ENCODE measurements around the gene CCK. TPM values are rescaled to one million over a fixed set of nuclear protein-coding genes. Genes with fewer than 3 reads are reported as not detected.

Gene CCK
- total RNA-seq, 1 donor from 2014 or later: not detected

GRCh38 chr3:42301446-42302175 lies 35.6 kb upstream of the CCK start:
- DNase-seq (ENCODE audit: low spot score): no peak
- no peak for TF ChIP-seq CTCF (IDR thresholded peaks at IDR 0.05)
- no peaks in the 10 kb centered on the region for H3K9me3 Mint-ChIP-seq (ENCODE audit: low read depth)
- no peak overlapping the region for H3K27ac Mint-ChIP-seq (ENCODE audit: unreplicated experiment)
- H3K36me3 Mint-ChIP-seq (ENCODE audit: low read depth): no peaks in the 10 kb centered on the region
- no peak overlapping the region for H3K4me3 Mint-ChIP-seq (ENCODE audit: unreplicated experiment)
- H3K4me1 Mint-ChIP-seq (ENCODE audit: low read depth): no peaks in the 10 kb centered on the region
- H3K27me3 Mint-ChIP-seq (ENCODE audit: low read depth): peaks cover 29% of the 10 kb centered on the region

GRCh38 chr3:42300778-42301177 lies 34.8 kb upstream of the CCK start:
- Mint-ChIP-seq H3K36me3 (ENCODE audit: low read depth) (no peaks in the 10 kb centered on the region), H3K4me3 (ENCODE audit: unreplicated experiment) (no peak overlapping the region), H3K4me1 (ENCODE audit: low read depth) (no peaks in the 10 kb centered on the region), H3K27ac (ENCODE audit: unreplicated experiment) (no peak overlapping the region), H3K9me3 (ENCODE audit: low read depth) (no peaks in the 10 kb centered on the region), H3K27me3 (ENCODE audit: low read depth) (peaks cover 29% of the 10 kb centered on the region)
- no peak for DNase-seq (ENCODE audit: low spot score)
- no peak for TF ChIP-seq CTCF (IDR thresholded peaks at IDR 0.05)

GRCh38 chr3:42300013-42300412 lies 34.0 kb upstream of the CCK start:
- no peak overlapping the region for H3K27ac Mint-ChIP-seq (ENCODE audit: unreplicated experiment)
- no peak for DNase-seq (ENCODE audit: low spot score)
- no peaks in the 10 kb centered on the region for H3K36me3 Mint-ChIP-seq (ENCODE audit: low read depth)
- peaks cover 2% of the 10 kb centered on the region for H3K9me3 Mint-ChIP-seq (ENCODE audit: low read depth)
- peaks cover 28% of the 10 kb centered on the region for H3K27me3 Mint-ChIP-seq (ENCODE audit: low read depth)
- TF ChIP-seq CTCF (IDR thresholded peaks at IDR 0.05): no peak
- no peak overlapping the region for H3K4me3 Mint-ChIP-seq (ENCODE audit: unreplicated experiment)
- no peaks in the 10 kb centered on the region for H3K4me1 Mint-ChIP-seq (ENCODE audit: low read depth)

- no peak overlapping the region for H3K4me3 Mint-ChIP-seq (ENCODE audit: unreplicated experiment)
- H3K27me3 Mint-ChIP-seq (ENCODE audit: low read depth): peaks cover 18% of the 10 kb centered on the region
- H3K9me3 Mint-ChIP-seq (ENCODE audit: low read depth): peaks cover 7% of the 10 kb centered on the region
- no peak for DNase-seq (ENCODE audit: low spot score)
- TF ChIP-seq CTCF (IDR thresholded peaks at IDR 0.05): no peak
- H3K27ac Mint-ChIP-seq (ENCODE audit: unreplicated experiment): no peak overlapping the region
- no peaks in the 10 kb centered on the region for H3K36me3 Mint-ChIP-seq (ENCODE audit: low read depth)
- H3K4me1 Mint-ChIP-seq (ENCODE audit: low read depth): no peaks in the 10 kb centered on the region
Measured at GRCh38 chr3:42298259-42298658, 32.3 kb upstream of the CCK start.

GRCh38 chr3:42292009-42292408 lies 26.0 kb upstream of the CCK start:
- no peaks in the 10 kb centered on the region for H3K36me3 Mint-ChIP-seq (ENCODE audit: low read depth)
- H3K4me3 Mint-ChIP-seq (ENCODE audit: unreplicated experiment): no peak overlapping the region
- H3K9me3 Mint-ChIP-seq (ENCODE audit: low read depth): peaks cover 7% of the 10 kb centered on the region
- no peak overlapping the region for H3K27ac Mint-ChIP-seq (ENCODE audit: unreplicated experiment)
- no peak for TF ChIP-seq CTCF (IDR thresholded peaks at IDR 0.05)
- no peaks in the 10 kb centered on the region for H3K4me1 Mint-ChIP-seq (ENCODE audit: low read depth)
- no peak for DNase-seq (ENCODE audit: low spot score)
- H3K27me3 Mint-ChIP-seq (ENCODE audit: low read depth): peaks cover 21% of the 10 kb centered on the region
